B cell (primary cell): ENCODE results near the gene STAU1. TPM values are rescaled to one million over a fixed set of nuclear protein-coding genes. Genes with fewer than 3 reads are reported as not detected.

Source experiments
- ATAC-seq: fragments of 200-7000 bp; cut with Tn5 transposase; one replicate; pipeline ENCODE4 v1.10.0; 2021; ENCODE audit warnings: low read depth, mild to moderate bottlenecking, moderate number of reproducible peaks, moderate library complexity
- CTCF ChIA-PET: fragments of 350-600 bp; sonication (Branson Sonifier 250); formaldehyde crosslinking; loops from one replicate; lab custom pipeline; 2021; ENCODE audit warnings: antibody characterized with exemption, inconsistent platforms; lab: Charles Lee
- POLR2A ChIA-PET: fragments of 350-600 bp; sonication (Branson Sonifier 250); formaldehyde crosslinking; loops from one replicate; lab custom pipeline; 2021; ENCODE audit warnings: antibody characterized with exemption; lab: Charles Lee
- DNase-seq: peaks from one replicate; pipeline ENCODE4 v3.0.0; 2013
- H2AFZ ChIP-seq: 2 replicates; pipeline ENCODE4 v1.6.1; 2012; ENCODE audit warnings: mild to moderate bottlenecking, low read depth, low read length; ENCODE audit not compliant: insufficient read depth, poor library complexity, severe bottlenecking
- H3K27ac ChIP-seq, 2 donors: 1 replicate in 1 of 2; 2 replicates in 1 of 2; pipeline ENCODE4 v1.5.1; 2012 to 2013; ENCODE audit warnings: low read length in 2 of 2, mild to moderate bottlenecking in 2 of 2, moderate library complexity in 1 of 2
- H3K27me3 ChIP-seq, 4 experiments: fragments of 200-600 bp in 1 of 4; sonication (generic) in 1 of 4; replicated peaks in 1 of 4; 1 replicate in 2 of 4; 2 replicates in 2 of 4; pipeline versions ENCODE4 v1.6.1 to v1.7.0; 2013 to 2016; ENCODE audit warnings: low read length in 3 of 4, mild to moderate bottlenecking in 2 of 4, mixed read lengths in 1 of 4, moderate library complexity in 1 of 4; ENCODE audit not compliant: insufficient read depth in 4 of 4, control insufficient read depth in 3 of 4; ENCODE audit errors: control extremely low read depth in 1 of 4
- H3K36me3 ChIP-seq, 2 experiments: replicated peaks in 1 of 2; 1 replicate in 1 of 2; 2 replicates in 1 of 2; pipeline versions ENCODE4 v1.6.1 to v1.7.1; 2013; ENCODE audit warnings: low read length in 1 of 2; ENCODE audit not compliant: insufficient read depth in 2 of 2, control insufficient read depth in 1 of 2; ENCODE audit errors: control extremely low read depth in 1 of 2, extremely low read depth in 1 of 2
- H3K4me1 ChIP-seq, 2 donors: fragments of 200-600 bp in 1 of 2; sonication (generic) in 1 of 2; 1 replicate in 1 of 2; 2 replicates in 1 of 2; pipeline versions ENCODE4 v1.5.1 to v1.6.1; 2013 to 2017; ENCODE audit warnings: low read length in 2 of 2; ENCODE audit not compliant: control insufficient read depth in 2 of 2, insufficient read depth in 2 of 2
- H3K4me2 ChIP-seq: replicated peaks from 2 replicates; pipeline ENCODE3; 2012; ENCODE audit warnings: mild to moderate bottlenecking, low read depth, low read length; ENCODE audit not compliant: poor library complexity, severe bottlenecking
- H3K4me3 ChIP-seq, 5 experiments: fragments of 200-600 bp in 1 of 5; sonication (generic) in 1 of 5; 1 replicate in 3 of 5; 2 replicates in 2 of 5; pipeline versions ENCODE4 v1.5.1 to v1.7.0; 2011 to 2016; ENCODE audit warnings: low read length in 4 of 5, mild to moderate bottlenecking in 4 of 5, low read depth in 2 of 5, control low read depth in 1 of 5, moderate library complexity in 1 of 5; ENCODE audit not compliant: insufficient read depth in 1 of 5; ENCODE audit errors: control extremely low read depth in 1 of 5, extremely low read depth in 1 of 5
- H3K79me2 ChIP-seq: fragments of 200-600 bp; sonication (generic); one replicate; pipeline ENCODE4 v1.6.0; 2016; ENCODE audit warnings: low read length; ENCODE audit not compliant: control insufficient read depth, insufficient read depth
- H3K9ac ChIP-seq: fragments of 200-600 bp; sonication (generic); 2 replicates; pipeline ENCODE4 v1.6.1; 2017; ENCODE audit warnings: mild to moderate bottlenecking, low read length, moderate library complexity
- H3K9me3 ChIP-seq, 3 donors: one replicate each; pipeline versions ENCODE4 v1.6.1 to v1.7.1; 2013; ENCODE audit warnings: low read length in 2 of 3; ENCODE audit not compliant: control insufficient read depth in 2 of 3, insufficient read depth in 1 of 3; ENCODE audit errors: control extremely low read depth in 1 of 3
- H4K20me1 ChIP-seq: 2 replicates; pipeline ENCODE4 v1.6.0; 2012; ENCODE audit warnings: mild to moderate bottlenecking, low read length; ENCODE audit not compliant: insufficient read depth, control insufficient read depth, poor library complexity, severe bottlenecking
- H3K27ac Mint-ChIP-seq: one replicate; pipeline ENCODE4 v1.8.0; 2021; ENCODE audit warnings: mixed read lengths
- H3K27me3 Mint-ChIP-seq: one replicate; pipeline ENCODE4 v1.8.0; 2021; ENCODE audit warnings: mixed read lengths
- H3K4me1 Mint-ChIP-seq: one replicate; pipeline ENCODE4 v1.8.0; 2021; ENCODE audit warnings: mixed read lengths
- H3K4me3 Mint-ChIP-seq: one replicate; pipeline ENCODE4 v1.8.0; 2021; ENCODE audit warnings: mixed read lengths
- H3K9me3 Mint-ChIP-seq: one replicate; pipeline ENCODE4 v1.8.0; 2022; ENCODE audit warnings: mixed read lengths; ENCODE audit not compliant: insufficient read depth
- EZH2 ChIP-seq: IDR thresholded peaks from 2 replicates; pipeline ENCODE4 v1.6.1; 2012; ENCODE audit warnings: borderline replicate concordance, low read depth, mild to moderate bottlenecking, moderate library complexity, low read length; ENCODE audit not compliant: insufficient read depth, poor library complexity, severe bottlenecking
- WGBS: methylation state at CpG from one replicate; pipeline ENCODE4 v1.1.5; 2013; ENCODE audit warnings: missing lambda C conversion rate; ENCODE audit not compliant: insufficient coverage; 5-methylcytosine and 5-hydroxymethylcytosine counted together
- intact Hi-C: fragments of 100-400 bp; cut with micrococcal nuclease; formaldehyde crosslinking; loops from one replicate; pipeline ENCODE4 v1.10.0; 2022
- polyA plus RNA-seq: library from polyadenylated mRNA; depleted of rRNA; stranded (reverse); fragments of >200 nt; gene quantifications from 2 replicates; pipeline ENCODE4 v1.2.3, GENCODE V29; 2012
- total RNA-seq, 2 donors: library from RNA; stranded (reverse); fragments of 120-200 nt in 1 of 2; gene quantifications; 1 replicate in 1 of 2; 2 replicates in 1 of 2; pipeline versions ENCODE4 v1.2.3 to v1.2.4, GENCODE V29; 2013 to 2022
- TF ChIP-seq, protein P1 (sequence below): fragments of 200-600 bp; IDR thresholded peaks from one replicate; pipeline ENCODE4 v1.8.0; 2022; ENCODE audit warnings: antibody characterized with exemption, mild to moderate bottlenecking

The STAU1 gene
- total and polyA plus RNA-seq, 2 donors (not counting 1 experiment from before 2014, with no cell fraction given) = 15.4 to 42.9 TPM

DNA sequence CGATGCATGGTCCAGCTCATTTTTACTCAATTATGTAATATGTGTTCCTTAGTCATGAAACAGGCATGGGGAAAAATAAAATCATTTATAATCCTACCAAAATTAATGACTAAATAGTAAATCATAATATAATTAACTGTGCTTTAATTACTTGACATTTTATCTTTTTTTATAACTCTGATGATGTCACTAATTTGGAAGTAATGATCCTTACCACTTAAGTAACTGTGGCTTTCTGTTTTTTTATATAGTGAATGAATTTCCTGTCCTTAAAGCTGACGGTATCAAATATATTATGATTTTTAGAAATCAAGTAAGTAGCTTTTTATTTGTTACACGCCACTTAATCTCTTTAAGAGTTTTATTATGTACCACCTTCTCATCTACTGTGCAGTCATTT, 109.8 kb downstream of the STAU1 start:
- no peak overlapping the region for H2AFZ ChIP-seq
- TF ChIP-seq, protein P1, sequence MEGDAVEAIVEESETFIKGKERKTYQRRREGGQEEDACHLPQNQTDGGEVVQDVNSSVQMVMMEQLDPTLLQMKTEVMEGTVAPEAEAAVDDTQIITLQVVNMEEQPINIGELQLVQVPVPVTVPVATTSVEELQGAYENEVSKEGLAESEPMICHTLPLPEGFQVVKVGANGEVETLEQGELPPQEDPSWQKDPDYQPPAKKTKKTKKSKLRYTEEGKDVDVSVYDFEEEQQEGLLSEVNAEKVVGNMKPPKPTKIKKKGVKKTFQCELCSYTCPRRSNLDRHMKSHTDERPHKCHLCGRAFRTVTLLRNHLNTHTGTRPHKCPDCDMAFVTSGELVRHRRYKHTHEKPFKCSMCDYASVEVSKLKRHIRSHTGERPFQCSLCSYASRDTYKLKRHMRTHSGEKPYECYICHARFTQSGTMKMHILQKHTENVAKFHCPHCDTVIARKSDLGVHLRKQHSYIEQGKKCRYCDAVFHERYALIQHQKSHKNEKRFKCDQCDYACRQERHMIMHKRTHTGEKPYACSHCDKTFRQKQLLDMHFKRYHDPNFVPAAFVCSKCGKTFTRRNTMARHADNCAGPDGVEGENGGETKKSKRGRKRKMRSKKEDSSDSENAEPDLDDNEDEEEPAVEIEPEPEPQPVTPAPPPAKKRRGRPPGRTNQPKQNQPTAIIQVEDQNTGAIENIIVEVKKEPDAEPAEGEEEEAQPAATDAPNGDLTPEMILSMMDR = no peak
- no peak for TF ChIP-seq EZH2
- Mint-ChIP-seq H3K9me3 (no peaks in the 10 kb centered on the region), H3K4me1 (no peaks in the 10 kb centered on the region), H3K27ac (no peak overlapping the region), H3K27me3 (no peaks in the 10 kb centered on the region), H3K4me3 (no peak overlapping the region)
- POLR2A ChIA-PET = no interaction called here
- intact Hi-C loops = no loop called here
- CTCF ChIA-PET = interaction anchor here (0.5 to 0.8 kb wide), 2 partner anchors 22 to 78 kb away, joined by 3 to 4 read pairs; no protein-coding TSS in a partner anchor
- WGBS = no CpG with 5 or more reads among the region's 3 CpGs
- no peaks in the 10 kb centered on the region for H3K79me2 ChIP-seq
- no peaks in the 10 kb centered on the region for H4K20me1 ChIP-seq
- no peak overlapping the region for H3K27ac ChIP-seq
- H3K4me1 ChIP-seq = no peaks in the 10 kb centered on the region
- H3K9ac ChIP-seq = no peak overlapping the region
- H3K27me3 ChIP-seq = no peaks in the 10 kb centered on the region
- H3K36me3 ChIP-seq = peaks cover 1 to 82% of the 10 kb centered on the region in 2 experiments
- no peak overlapping the region for H3K4me3 ChIP-seq
- ATAC-seq (no peak), DNase-seq (no peak)
- H3K9me3 ChIP-seq = no peaks in the 10 kb centered on the region
- no peak overlapping the region for H3K4me2 ChIP-seq

DNA sequence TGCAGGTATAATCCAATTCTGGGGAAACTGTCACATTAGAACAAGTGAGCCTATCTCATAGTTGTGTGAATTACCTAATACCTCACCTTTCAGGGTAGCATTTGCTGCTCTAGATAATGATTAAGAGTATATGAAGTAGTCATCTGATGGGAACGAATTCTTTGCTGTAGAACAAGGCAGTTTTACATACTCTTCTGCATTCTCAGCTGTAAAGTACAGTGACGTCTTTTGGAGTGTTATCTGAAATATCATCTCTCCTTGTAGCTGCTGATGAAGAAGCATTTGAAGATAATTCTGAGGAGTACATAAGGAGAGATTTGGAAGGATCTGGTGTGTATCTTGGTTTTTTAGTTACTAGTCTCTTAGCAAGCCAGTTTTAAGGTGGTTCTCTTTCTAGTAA, 113.6 kb downstream of the STAU1 start:
- no peak overlapping the region for H3K4me2 ChIP-seq
- no peak for ATAC-seq
- TF ChIP-seq EZH2 = no peak
- TF ChIP-seq, protein P1 = no peak
- ChIA-PET POLR2A (no interaction called here), CTCF (no interaction called here)
- intact Hi-C loops = no loop called here
- H3K27ac Mint-ChIP-seq = no peak overlapping the region
- no peaks in the 10 kb centered on the region for H3K4me1 ChIP-seq
- H3K9me3 ChIP-seq = no peaks in the 10 kb centered on the region
- no peaks in the 10 kb centered on the region for H3K27me3 Mint-ChIP-seq
- H3K27me3 ChIP-seq = no peaks in the 10 kb centered on the region
- no peaks in the 10 kb centered on the region for H4K20me1 ChIP-seq
- WGBS = no CpG with 5 or more reads among the region's 2 CpGs
- no peak overlapping the region for H2AFZ ChIP-seq
- no peaks in the 10 kb centered on the region for H3K9me3 Mint-ChIP-seq
- no peak overlapping the region for H3K4me3 ChIP-seq
- H3K9ac ChIP-seq = no peak overlapping the region
- no peaks in the 10 kb centered on the region for H3K79me2 ChIP-seq
- no peak for DNase-seq
- no peak overlapping the region for H3K27ac ChIP-seq
- H3K4me1 Mint-ChIP-seq = no peaks in the 10 kb centered on the region
- H3K4me3 Mint-ChIP-seq = no peak overlapping the region
- H3K36me3 ChIP-seq = peaks cover 10 to 83% of the 10 kb centered on the region in 2 experiments

Other genes starting within 250 kb of the STAU1 start
- 38.0 and 38.5 TPM in 2 replicates for gene CSE1L, start 142.0 kb downstream of the STAU1 start, total RNA-seq
- 7.6 and 8.9 TPM in 2 replicates for gene CSE1L, start 142.0 kb downstream of the STAU1 start, polyA plus RNA-seq
- gene DDX27, start 31.1 kb upstream of the STAU1 start, total RNA-seq = 74.6 and 75.3 TPM in 2 replicates
- gene DDX27, start 31.1 kb upstream of the STAU1 start, polyA plus RNA-seq = 55.0 and 77.5 TPM in 2 replicates
- gene ZNFX1, start 89.7 kb upstream of the STAU1 start, total RNA-seq = 37.9 and 38.8 TPM in 2 replicates
- gene ZNFX1, start 89.7 kb upstream of the STAU1 start, polyA plus RNA-seq = 10.3 and 11.3 TPM in 2 replicates